Adrenal gland (tissue), 5 donors: ENCODE data around the gene PCID2.

ENCODE experiments used
- POLR2A ChIP-seq, 2 donors: fragments of 450-650 bp; IDR thresholded peaks; one replicate each; pipeline ENCODE4 v1.6.1; 2017; ENCODE audit warnings: antibody characterized with exemption in 2 of 2, mild to moderate bottlenecking in 2 of 2, moderate library complexity in 1 of 2
- TF ChIP-seq, protein P1 (sequence below), 6 experiments: fragments of 450-650 bp in 4 of 6; fragments of 200-600 bp in 2 of 6; sonication (generic) in 1 of 6; IDR thresholded peaks; 1 replicate in 5 of 6; 2 replicates in 1 of 6; pipeline versions ENCODE4 v1.5.1 to v1.8.0; 2016 to 2021; ENCODE audit warnings: antibody characterized with exemption in 6 of 6, mild to moderate bottlenecking in 2 of 6, moderate library complexity in 1 of 6
- donor health status: DM: no; HTN: no; CAD: no.

DNA sequence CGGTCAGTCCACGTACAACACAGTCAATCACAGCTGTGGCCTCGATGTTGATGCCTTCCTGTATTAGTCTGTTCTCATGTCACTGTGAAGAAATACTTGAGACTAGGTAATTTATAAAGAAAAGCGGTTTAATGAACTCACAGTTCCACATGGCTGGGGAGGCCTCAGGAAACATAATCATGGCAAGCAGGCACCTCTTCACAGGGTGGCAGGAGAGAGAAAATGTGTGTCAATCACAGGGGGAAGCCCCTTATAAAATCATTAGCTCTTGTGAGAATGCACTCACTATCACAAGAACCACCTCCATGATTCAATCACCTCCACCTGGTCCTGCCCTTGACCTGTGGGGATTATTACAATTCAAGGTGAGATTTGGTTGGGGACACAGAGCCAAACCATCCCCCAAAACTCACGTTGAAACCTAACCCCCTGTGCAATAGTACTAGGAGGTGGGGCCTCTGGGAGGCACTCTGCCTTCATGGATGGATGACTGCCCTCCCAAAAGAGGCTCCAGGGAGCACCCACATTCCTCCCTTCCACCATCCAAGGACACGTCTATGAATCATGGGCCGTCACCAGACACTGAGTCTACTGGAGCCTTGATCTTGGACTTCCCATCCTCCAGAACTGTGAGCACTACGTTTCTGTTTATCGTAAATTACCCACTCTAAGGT, 52.4 kb downstream of the PCID2 start:
- TF ChIP-seq, protein P1, sequence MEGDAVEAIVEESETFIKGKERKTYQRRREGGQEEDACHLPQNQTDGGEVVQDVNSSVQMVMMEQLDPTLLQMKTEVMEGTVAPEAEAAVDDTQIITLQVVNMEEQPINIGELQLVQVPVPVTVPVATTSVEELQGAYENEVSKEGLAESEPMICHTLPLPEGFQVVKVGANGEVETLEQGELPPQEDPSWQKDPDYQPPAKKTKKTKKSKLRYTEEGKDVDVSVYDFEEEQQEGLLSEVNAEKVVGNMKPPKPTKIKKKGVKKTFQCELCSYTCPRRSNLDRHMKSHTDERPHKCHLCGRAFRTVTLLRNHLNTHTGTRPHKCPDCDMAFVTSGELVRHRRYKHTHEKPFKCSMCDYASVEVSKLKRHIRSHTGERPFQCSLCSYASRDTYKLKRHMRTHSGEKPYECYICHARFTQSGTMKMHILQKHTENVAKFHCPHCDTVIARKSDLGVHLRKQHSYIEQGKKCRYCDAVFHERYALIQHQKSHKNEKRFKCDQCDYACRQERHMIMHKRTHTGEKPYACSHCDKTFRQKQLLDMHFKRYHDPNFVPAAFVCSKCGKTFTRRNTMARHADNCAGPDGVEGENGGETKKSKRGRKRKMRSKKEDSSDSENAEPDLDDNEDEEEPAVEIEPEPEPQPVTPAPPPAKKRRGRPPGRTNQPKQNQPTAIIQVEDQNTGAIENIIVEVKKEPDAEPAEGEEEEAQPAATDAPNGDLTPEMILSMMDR (IDR thresholded peaks at IDR 0.05): no peak
- no peak for TF ChIP-seq POLR2A (IDR thresholded peaks at IDR 0.05)
